ENCODE measurements around the gene GDF10. TPM values are rescaled to one million over a fixed set of nuclear protein-coding genes. Genes with fewer than 3 reads are reported as not detected.
A peak's percentile ranks its signal among the peaks of the same experiment; 100 is the strongest.

Gene GDF10
- total RNA-seq, 1 experiment from 2014 or later: 0.20 TPM

GRCh38 chr10:47294501-47294900 is 5.5 kb upstream of the GDF10 start:
- H3K4me3 Mint-ChIP-seq: no peak overlapping the region
- Histone ChIP-seq H3K27ac (ENCODE audit: insufficient read length, low read depth, low read length) (no peak overlapping the region), H2AFZ (ENCODE audit: low read length) (no peak overlapping the region), H3K56ac (ENCODE audit: insufficient read length, low read depth, low read length) (no peak overlapping the region), H4K91ac (ENCODE audit: insufficient read length, low read depth, low read length) (no peak overlapping the region), H3K9me3 (ENCODE audit: control insufficient read depth, low read depth, low read length) (no peaks in the 10 kb centered on the region), H3K14ac (ENCODE audit: insufficient read depth, low read length) (no peak overlapping the region), H3K79me1 (ENCODE audit: insufficient read depth, low read depth, low read length, poor library complexity, severe bottlenecking) (no peaks in the 10 kb centered on the region), H2BK20ac (ENCODE audit: low read depth, low read length, poor library complexity, severe bottlenecking) (no peak overlapping the region), H4K8ac (replicated peaks; ENCODE audit: insufficient read length, low read depth, low read length) (no peak overlapping the region), H3K79me2 (ENCODE audit: insufficient read depth, low read length) (no peaks in the 10 kb centered on the region), H3K4ac (ENCODE audit: low read depth, low read length) (no peak overlapping the region), H3K18ac (ENCODE audit: insufficient read length, low read depth, low read length) (no peak overlapping the region), H4K20me1 (ENCODE audit: control insufficient read depth, insufficient read depth, insufficient read length) (no peaks in the 10 kb centered on the region), H3K9ac (ENCODE audit: extremely low read depth, insufficient read length, low read length) (no peak overlapping the region), H3K23ac (ENCODE audit: insufficient read length, low read depth, low read length) (no peak overlapping the region), H2BK12ac (ENCODE audit: insufficient read length, low read depth, low read length) (no peak overlapping the region), H3K4me2 (ENCODE audit: insufficient read depth, insufficient read length, low read length) (no peak overlapping the region), H4K5ac (ENCODE audit: insufficient read length, low read depth, low read length) (no peak overlapping the region), H2BK120ac (ENCODE audit: low read depth, low read length, poor library complexity, severe bottlenecking) (no peak overlapping the region), H2AK5ac (ENCODE audit: insufficient read length, low read length) (no peak overlapping the region), H3T11ph (ENCODE audit: low read length) (no peak overlapping the region), H3K4me1 (ENCODE audit: insufficient read depth, low read length) (no peaks in the 10 kb centered on the region), H3K23me2 (ENCODE audit: insufficient read length, low read depth, low read length, poor library complexity, severe bottlenecking) (no peaks in the 10 kb centered on the region), H2BK5ac (ENCODE audit: insufficient read length, low read length) (no peak overlapping the region), H2BK15ac (ENCODE audit: low read depth, low read length) (no peak overlapping the region), H3K27me3 (ENCODE audit: insufficient read depth, low read length) (peaks cover 2% of the 10 kb centered on the region; the same call in 1 of the 2 replicates)
- WGBS (ENCODE audit: extremely low coverage, insufficient read length, low lambda C conversion rate): no CpG with 5 or more reads among the region's 5 CpGs
- no peaks in the 10 kb centered on the region for H3K9me3 Mint-ChIP-seq
- H3K4me1 Mint-ChIP-seq: peaks cover under 1 to 17% of the 10 kb centered on the region in 2 experiments
- peak; percentile 7 for DNase-seq
- H3K27me3 Mint-ChIP-seq (ENCODE audit: low read depth): peaks cover 49% of the 10 kb centered on the region
- H3K27ac Mint-ChIP-seq: no peak overlapping the region
- no peaks in the 10 kb centered on the region for H3K36me3 Mint-ChIP-seq (ENCODE audit: insufficient read depth in 1 of 3, low read depth in 3 of 3)
- TF ChIP-seq CTCF (conservative IDR thresholded peaks at IDR 0.05): no peak
